ENCODE results near the gene BSDC1.

The BSDC1 gene

DNA sequence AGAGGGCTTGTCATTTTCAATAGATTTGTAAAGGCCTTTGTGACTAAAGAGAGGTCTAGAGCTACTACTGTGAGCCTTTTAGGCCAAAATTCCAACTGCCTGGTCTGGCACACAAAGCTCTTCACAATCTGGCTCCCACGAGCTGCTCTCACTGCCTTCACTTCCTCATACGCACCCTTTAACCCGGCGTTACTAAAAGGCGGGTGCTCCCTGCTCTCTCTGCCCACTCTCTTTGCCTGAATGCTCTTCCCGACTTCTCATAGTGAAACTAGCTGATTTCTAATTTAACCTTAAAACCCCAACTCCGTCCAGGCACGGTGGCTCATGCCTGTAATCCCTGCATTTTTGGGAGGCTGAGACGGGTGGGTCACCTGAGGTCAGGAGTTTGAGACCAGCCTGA lies 14.2 kb downstream of the BSDC1 start:
- H3K4me1 ChIP-seq (ENCODE audit: insufficient read depth, low read length, severe bottlenecking), result no peaks in the 10 kb centered on the region
- H3K27ac ChIP-seq (ENCODE audit: low read depth, low read length, poor library complexity, severe bottlenecking), result no peak overlapping the region
- no peaks in the 10 kb centered on the region for H3K9me2 ChIP-seq (ENCODE audit: low read depth, low read length)
- no peaks in the 10 kb centered on the region for H3K79me2 ChIP-seq (ENCODE audit: insufficient read depth, low read length)
- peaks cover 92% of the 10 kb centered on the region for H3K36me3 ChIP-seq (ENCODE audit: insufficient read depth, low read length)
- H3K27me3 ChIP-seq (ENCODE audit: insufficient read depth, low read length), result no peaks in the 10 kb centered on the region
- no peak overlapping the region for H3K9ac ChIP-seq (ENCODE audit: low read length)
- no peaks in the 10 kb centered on the region for H4K20me1 ChIP-seq (ENCODE audit: insufficient read depth, low read length)
- H3K9me3 ChIP-seq (ENCODE audit: low read length), result no peaks in the 10 kb centered on the region
- H3K4me3 ChIP-seq (ENCODE audit: low read depth, low read length, poor library complexity, severe bottlenecking), result no peak overlapping the region
- no peaks in the 10 kb centered on the region for H3F3A ChIP-seq (ENCODE audit: insufficient read depth, low read length)
- H3K4me2 ChIP-seq (ENCODE audit: low read length), result no peak overlapping the region
- TF ChIP-seq EZH2 (IDR thresholded peaks at IDR 0.05; ENCODE audit: borderline replicate concordance, low read length), result no peak
- TF ChIP-seq, protein P1, sequence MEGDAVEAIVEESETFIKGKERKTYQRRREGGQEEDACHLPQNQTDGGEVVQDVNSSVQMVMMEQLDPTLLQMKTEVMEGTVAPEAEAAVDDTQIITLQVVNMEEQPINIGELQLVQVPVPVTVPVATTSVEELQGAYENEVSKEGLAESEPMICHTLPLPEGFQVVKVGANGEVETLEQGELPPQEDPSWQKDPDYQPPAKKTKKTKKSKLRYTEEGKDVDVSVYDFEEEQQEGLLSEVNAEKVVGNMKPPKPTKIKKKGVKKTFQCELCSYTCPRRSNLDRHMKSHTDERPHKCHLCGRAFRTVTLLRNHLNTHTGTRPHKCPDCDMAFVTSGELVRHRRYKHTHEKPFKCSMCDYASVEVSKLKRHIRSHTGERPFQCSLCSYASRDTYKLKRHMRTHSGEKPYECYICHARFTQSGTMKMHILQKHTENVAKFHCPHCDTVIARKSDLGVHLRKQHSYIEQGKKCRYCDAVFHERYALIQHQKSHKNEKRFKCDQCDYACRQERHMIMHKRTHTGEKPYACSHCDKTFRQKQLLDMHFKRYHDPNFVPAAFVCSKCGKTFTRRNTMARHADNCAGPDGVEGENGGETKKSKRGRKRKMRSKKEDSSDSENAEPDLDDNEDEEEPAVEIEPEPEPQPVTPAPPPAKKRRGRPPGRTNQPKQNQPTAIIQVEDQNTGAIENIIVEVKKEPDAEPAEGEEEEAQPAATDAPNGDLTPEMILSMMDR (IDR thresholded peaks at IDR 0.05; ENCODE audit: low read length), result no peak
- H2AFZ ChIP-seq (ENCODE audit: low read length), result no peak overlapping the region

DNA sequence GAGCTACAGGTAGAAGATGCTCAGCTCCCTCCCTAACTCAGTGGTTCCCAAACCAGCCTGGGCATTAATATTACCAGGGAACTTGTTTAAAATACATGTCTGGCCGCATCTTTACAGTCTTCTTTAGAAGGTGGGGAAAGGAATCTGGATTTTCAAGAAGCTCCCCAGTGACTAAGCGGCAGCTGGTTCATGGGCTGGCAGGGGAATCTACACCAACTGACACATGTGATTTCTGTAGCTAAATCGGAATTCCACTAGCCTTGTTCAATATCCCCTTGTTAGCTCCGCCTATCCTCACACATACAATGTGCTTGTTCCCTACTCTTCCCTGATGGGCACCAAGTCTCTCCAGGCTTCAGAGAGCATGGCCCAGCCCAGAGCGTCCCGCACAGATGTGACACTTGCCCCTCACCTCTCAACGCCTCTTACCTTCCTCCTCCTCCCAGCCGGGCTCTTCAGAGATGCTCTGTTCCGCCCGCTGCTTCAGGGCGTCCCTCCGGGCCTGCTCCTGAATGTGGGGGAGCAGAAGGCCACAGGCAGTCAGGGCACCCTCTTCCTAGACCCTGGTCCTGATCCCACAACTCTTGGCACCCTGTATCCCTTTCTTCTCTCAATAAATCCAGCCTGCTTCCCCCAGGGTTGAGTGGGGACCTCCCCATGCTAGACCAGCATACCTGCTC lies 16.6 kb downstream of the BSDC1 start:
- Histone ChIP-seq H4K20me1 (ENCODE audit: insufficient read depth, low read length) (no peaks in the 10 kb centered on the region), H3F3A (ENCODE audit: insufficient read depth, low read length) (no peaks in the 10 kb centered on the region), H3K9me3 (ENCODE audit: low read length) (no peaks in the 10 kb centered on the region), H3K27ac (ENCODE audit: low read depth, low read length, poor library complexity, severe bottlenecking) (no peak overlapping the region), H3K4me3 (ENCODE audit: low read depth, low read length, poor library complexity, severe bottlenecking) (no peak overlapping the region), H3K4me2 (ENCODE audit: low read length) (no peak overlapping the region), H3K36me3 (ENCODE audit: insufficient read depth, low read length) (peaks cover 90% of the 10 kb centered on the region), H3K4me1 (ENCODE audit: insufficient read depth, low read length, severe bottlenecking) (no peaks in the 10 kb centered on the region), H3K9me2 (ENCODE audit: low read depth, low read length) (no peaks in the 10 kb centered on the region), H2AFZ (ENCODE audit: low read length) (no peak overlapping the region), H3K79me2 (ENCODE audit: insufficient read depth, low read length) (no peaks in the 10 kb centered on the region), H3K27me3 (ENCODE audit: insufficient read depth, low read length) (no peaks in the 10 kb centered on the region), H3K9ac (ENCODE audit: low read length) (no peak overlapping the region)
- no peak for TF ChIP-seq EZH2 (IDR thresholded peaks at IDR 0.05; ENCODE audit: borderline replicate concordance, low read length)
- TF ChIP-seq, protein P1 (IDR thresholded peaks at IDR 0.05; ENCODE audit: low read length), result no peak

DNA sequence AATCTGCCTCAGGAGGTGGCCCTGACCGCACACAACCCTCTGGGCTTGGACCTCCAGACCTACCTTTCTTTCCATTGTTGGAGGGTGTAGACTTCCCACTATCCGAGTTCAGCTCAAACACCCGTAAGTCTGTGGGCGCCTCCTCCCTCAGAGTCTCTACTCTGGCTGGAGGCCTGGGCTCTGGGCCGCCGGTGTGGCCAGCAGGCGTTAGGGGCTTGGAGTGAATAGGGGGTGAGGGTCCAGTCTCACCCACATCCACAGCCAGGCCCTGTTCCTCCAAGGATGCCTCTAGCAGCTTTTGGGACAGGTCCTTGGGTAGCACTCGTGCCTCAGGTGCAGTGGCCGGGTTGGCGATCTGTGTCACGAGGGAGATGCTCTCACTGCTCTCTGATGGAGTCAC lies 18.0 kb downstream of the BSDC1 start:
- Histone ChIP-seq H3K36me3 (ENCODE audit: insufficient read depth, low read length) (peaks cover 89% of the 10 kb centered on the region), H3K27me3 (ENCODE audit: insufficient read depth, low read length) (no peaks in the 10 kb centered on the region), H3K4me1 (ENCODE audit: insufficient read depth, low read length, severe bottlenecking) (no peaks in the 10 kb centered on the region), H3K4me3 (ENCODE audit: low read depth, low read length, poor library complexity, severe bottlenecking) (no peak overlapping the region), H3K9me3 (ENCODE audit: low read length) (no peaks in the 10 kb centered on the region), H4K20me1 (ENCODE audit: insufficient read depth, low read length) (no peaks in the 10 kb centered on the region), H3K9me2 (ENCODE audit: low read depth, low read length) (no peaks in the 10 kb centered on the region), H3K4me2 (ENCODE audit: low read length) (no peak overlapping the region), H2AFZ (ENCODE audit: low read length) (no peak overlapping the region), H3K79me2 (ENCODE audit: insufficient read depth, low read length) (no peaks in the 10 kb centered on the region), H3K27ac (ENCODE audit: low read depth, low read length, poor library complexity, severe bottlenecking) (no peak overlapping the region), H3K9ac (ENCODE audit: low read length) (no peak overlapping the region), H3F3A (ENCODE audit: insufficient read depth, low read length) (no peaks in the 10 kb centered on the region)
- TF ChIP-seq, protein P1 (IDR thresholded peaks at IDR 0.05; ENCODE audit: low read length), result no peak
- TF ChIP-seq EZH2 (IDR thresholded peaks at IDR 0.05; ENCODE audit: borderline replicate concordance, low read length), result no peak

Data from OCI-LY1 (cell line).